Measurements from ENCODE around the gene LATS1.
A peak's percentile ranks its signal among the peaks of the same experiment; 100 is the strongest.
"Not testable (repeated sequence)": the region's sequence is repeated elsewhere in the genome, so short reads cannot be mapped to it uniquely, and the experiment has no call there.

The LATS1 gene

GRCh38 chr6:149746147-149746946 lies 28.4 kb upstream of the LATS1 start, which contains the start of gene NUP43:
NUP43 (minus strand) TSS chr6:149746529; CDS start chr6:149746495, 34 bp downstream.
- peak; percentile 95 for DNase-seq (ENCODE audit: low read depth)
- H3K4me3 ChIP-seq (ENCODE audit: low read length), result peak within 1 kb of the TSS; percentile 88
- peak; percentile 50 for TF ChIP-seq CTCF (conservative IDR thresholded peaks at IDR 0.05; ENCODE audit: low read length)

DNA sequence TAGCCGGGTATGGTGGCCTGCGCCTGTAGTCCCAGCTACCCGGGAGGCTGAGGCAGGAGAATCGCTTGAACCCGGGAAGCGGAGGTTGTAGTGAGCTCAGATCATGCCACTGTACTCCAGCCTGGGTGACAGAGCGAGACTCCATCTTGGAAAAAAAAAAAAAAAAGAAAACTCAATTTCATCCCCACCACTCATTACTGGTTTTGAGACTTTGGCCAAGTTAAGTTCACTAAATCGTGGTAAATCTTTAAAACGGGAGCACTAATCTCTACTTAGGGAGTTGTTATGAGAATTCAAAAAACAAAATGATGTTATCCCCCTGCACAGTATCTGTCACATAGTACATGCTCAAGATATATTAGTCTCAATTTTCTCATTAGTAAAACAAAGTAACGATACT lies 27.4 kb upstream of the LATS1 start:
- DNase-seq (ENCODE audit: low read depth), result not testable (repeated sequence)
- peak overlapping the region; percentile 88 for H3K4me3 ChIP-seq (ENCODE audit: low read length)

DNA sequence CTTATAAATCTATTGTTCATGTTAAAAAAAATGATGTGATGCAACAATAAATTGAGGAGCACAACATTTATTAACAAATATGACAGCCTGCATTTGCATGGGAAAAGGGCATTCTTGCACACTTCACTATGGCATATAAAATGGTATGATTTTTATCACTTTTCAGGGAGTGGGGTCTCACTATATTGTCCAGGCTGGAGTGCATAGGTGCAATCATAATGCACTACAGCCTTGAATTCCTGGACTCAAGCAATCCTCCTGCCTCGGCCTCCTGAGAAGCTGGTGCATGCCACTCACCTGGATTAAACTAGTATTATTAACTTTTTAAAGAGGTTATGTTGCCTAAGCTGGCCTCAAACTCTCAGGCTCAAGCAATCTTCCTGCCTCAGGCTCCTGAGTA lies 17.0 kb upstream of the LATS1 start:
- DNase-seq (ENCODE audit: low read depth), result no peak
- H3K4me3 ChIP-seq (ENCODE audit: low read length), result no peak overlapping the region
- TF ChIP-seq CTCF (conservative IDR thresholded peaks at IDR 0.05; ENCODE audit: low read length), result no peak

- no peak overlapping the region for H3K4me3 ChIP-seq (ENCODE audit: low read length)
- TF ChIP-seq CTCF (conservative IDR thresholded peaks at IDR 0.05; ENCODE audit: low read length), result no peak
- no peak for DNase-seq (ENCODE audit: low read depth)
These were observed 15.3 kb upstream of the LATS1 start for GRCh38 chr6:149733089-149733720.

- no peak for TF ChIP-seq CTCF (conservative IDR thresholded peaks at IDR 0.05; ENCODE audit: low read length)
- no peak for DNase-seq (ENCODE audit: low read depth)
- no peak overlapping the region for H3K4me3 ChIP-seq (ENCODE audit: low read length)
These were observed 11.9 kb upstream of the LATS1 start for GRCh38 chr6:149729824-149730223.

DNA sequence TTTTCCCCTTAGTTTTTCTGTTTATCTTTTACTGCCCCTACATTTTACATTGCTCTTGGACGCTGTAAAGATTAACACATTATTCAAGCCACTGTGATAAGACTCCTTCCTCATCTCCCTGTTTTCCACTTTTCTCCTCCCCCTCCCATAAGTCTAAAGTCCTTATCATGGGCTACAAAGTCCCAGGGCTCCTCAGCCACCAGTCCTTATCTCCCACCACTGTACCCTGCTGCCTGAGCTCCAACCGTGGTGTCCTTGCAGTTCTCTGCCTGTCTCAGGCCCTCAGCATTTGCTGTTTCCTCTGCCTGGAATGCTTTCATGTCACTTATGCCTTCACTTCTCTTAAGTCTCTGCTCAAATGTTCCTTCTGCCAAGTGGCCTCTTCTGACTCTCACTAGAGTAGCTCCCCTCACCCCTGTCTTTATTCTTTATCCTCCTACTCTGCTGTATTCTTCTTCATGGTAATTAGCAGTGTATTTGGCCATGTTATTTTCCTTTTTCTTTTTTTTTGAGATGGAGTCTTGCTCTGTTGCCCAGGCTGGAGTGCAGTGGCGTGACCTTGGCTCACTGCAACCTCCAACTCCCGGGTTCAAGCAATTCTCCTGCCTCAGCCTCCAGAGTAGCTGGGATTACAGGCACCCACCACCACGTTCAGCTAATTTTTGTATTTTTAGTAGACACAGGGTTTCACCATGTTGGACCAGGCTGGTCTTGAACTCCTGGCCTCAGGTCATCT lies 10.8 kb upstream of the LATS1 start:
- DNase-seq (ENCODE audit: low read depth), result no peak
- H3K4me3 ChIP-seq (ENCODE audit: low read length), result no peak overlapping the region
- TF ChIP-seq CTCF (conservative IDR thresholded peaks at IDR 0.05; ENCODE audit: low read length), result no peak

GRCh38 chr6:149727793-149728498 lies 10.0 kb upstream of the LATS1 start:
- TF ChIP-seq CTCF (conservative IDR thresholded peaks at IDR 0.05; ENCODE audit: low read length), result no peak
- no peak for DNase-seq (ENCODE audit: low read depth)

More at GRCh38 chr6:149727793-149728498, 10.0 kb upstream of the LATS1 start:
- H3K4me3 ChIP-seq (ENCODE audit: low read length), result no peak overlapping the region

Measured in AG10803 (cell line).